ENCODE measurements around the gene DUOXA2.

The DUOXA2 gene

GRCh38 chr15:45121706-45122417, 7.7 kb downstream of the DUOXA2 start:
- no peak for ATAC-seq
- no peak for TF ChIP-seq ESRRG (CRISPR knock-in tag; IDR thresholded peaks at IDR 0.05)
- no peak for TF ChIP-seq GLIS3 (CRISPR knock-in tag; IDR thresholded peaks at IDR 0.05)
- TF ChIP-seq OSR1 (CRISPR knock-in tag; IDR thresholded peaks at IDR 0.05), result no peak
- TF ChIP-seq POU6F1 (CRISPR knock-in tag; IDR thresholded peaks at IDR 0.05; ENCODE audit: borderline replicate concordance, low read depth), result no peak
- no peak for TF ChIP-seq CSRNP3 (CRISPR knock-in tag; IDR thresholded peaks at IDR 0.05)
- TF ChIP-seq ZFP3 (CRISPR knock-in tag; IDR thresholded peaks at IDR 0.05), result no peak
- no peak for TF ChIP-seq ZNF70 (CRISPR knock-in tag; IDR thresholded peaks at IDR 0.05)
- no peak for TF ChIP-seq ZC3H10 (CRISPR knock-in tag; IDR thresholded peaks at IDR 0.05)
- TF ChIP-seq SNAI2 (CRISPR knock-in tag; IDR thresholded peaks at IDR 0.05), result no peak
- TF ChIP-seq TOX (CRISPR knock-in tag; IDR thresholded peaks at IDR 0.05; ENCODE audit: borderline replicate concordance), result no peak
- no peak for TF ChIP-seq CSDC2 (CRISPR knock-in tag; IDR thresholded peaks at IDR 0.05)
- TF ChIP-seq TSHZ2 (CRISPR knock-in tag; IDR thresholded peaks at IDR 0.05), result no peak
- no peak for TF ChIP-seq TCF4 (CRISPR knock-in tag; IDR thresholded peaks at IDR 0.05; ENCODE audit: borderline replicate concordance)
- no peak for TF ChIP-seq PATZ1 (CRISPR knock-in tag; IDR thresholded peaks at IDR 0.05; ENCODE audit: borderline replicate concordance)
- no peak for TF ChIP-seq ISL1 (CRISPR knock-in tag; IDR thresholded peaks at IDR 0.05)
- no peak for TF ChIP-seq RARB (CRISPR knock-in tag; IDR thresholded peaks at IDR 0.05)
- TF ChIP-seq CREB5 (CRISPR knock-in tag; IDR thresholded peaks at IDR 0.05; ENCODE audit: low read depth), result no peak
- no peak for TF ChIP-seq BACH2 (CRISPR knock-in tag; IDR thresholded peaks at IDR 0.05; ENCODE audit: borderline replicate concordance)
- TF ChIP-seq ARNTL (CRISPR knock-in tag; IDR thresholded peaks at IDR 0.05; ENCODE audit: borderline replicate concordance, low read depth), result no peak
- TF ChIP-seq PPARA (CRISPR knock-in tag; IDR thresholded peaks at IDR 0.05; ENCODE audit: borderline replicate concordance), result no peak

GRCh38 chr15:45122719-45123118, 8.6 kb downstream of the DUOXA2 start:
- no peak for TF ChIP-seq POU6F1 (CRISPR knock-in tag; IDR thresholded peaks at IDR 0.05; ENCODE audit: borderline replicate concordance, low read depth)
- TF ChIP-seq ARNTL (CRISPR knock-in tag; IDR thresholded peaks at IDR 0.05; ENCODE audit: borderline replicate concordance, low read depth), result no peak
- no peak for TF ChIP-seq ESRRG (CRISPR knock-in tag; IDR thresholded peaks at IDR 0.05)
- no peak for TF ChIP-seq SNAI2 (CRISPR knock-in tag; IDR thresholded peaks at IDR 0.05)
- TF ChIP-seq RARB (CRISPR knock-in tag; IDR thresholded peaks at IDR 0.05), result no peak
- no peak for TF ChIP-seq TOX (CRISPR knock-in tag; IDR thresholded peaks at IDR 0.05; ENCODE audit: borderline replicate concordance)
- no peak for TF ChIP-seq TCF4 (CRISPR knock-in tag; IDR thresholded peaks at IDR 0.05; ENCODE audit: borderline replicate concordance)
- no peak for TF ChIP-seq ZFP3 (CRISPR knock-in tag; IDR thresholded peaks at IDR 0.05)
- TF ChIP-seq BACH2 (CRISPR knock-in tag; IDR thresholded peaks at IDR 0.05; ENCODE audit: borderline replicate concordance), result no peak
- no peak for ATAC-seq

Measured in SK-N-SH treated with all-trans-retinoic acid at 6 μM for 48 hours (cell line).